NT2/D1 (cell line): ENCODE data around the gene ZNF33A.
"Not testable (repeated sequence)": the region's sequence is repeated elsewhere in the genome, so short reads cannot be mapped to it uniquely, and the experiment has no call there.

ENCODE experiments used
- SUZ12 ChIP-seq: IDR thresholded peaks from 2 replicates; pipeline ENCODE4 v1.6.1; 2011; ENCODE audit not compliant: insufficient read length, insufficient read depth; ENCODE audit errors: extremely low read depth
- YY1 ChIP-seq: IDR thresholded peaks from 2 replicates; pipeline ENCODE4 v1.6.1; 2011; ENCODE audit not compliant: insufficient read length, insufficient read depth
- ZNF274 ChIP-seq: IDR thresholded peaks from 2 replicates; pipeline ENCODE4 v1.6.1; 2011; ENCODE audit warnings: mild to moderate bottlenecking, low read depth, low read length

DNA sequence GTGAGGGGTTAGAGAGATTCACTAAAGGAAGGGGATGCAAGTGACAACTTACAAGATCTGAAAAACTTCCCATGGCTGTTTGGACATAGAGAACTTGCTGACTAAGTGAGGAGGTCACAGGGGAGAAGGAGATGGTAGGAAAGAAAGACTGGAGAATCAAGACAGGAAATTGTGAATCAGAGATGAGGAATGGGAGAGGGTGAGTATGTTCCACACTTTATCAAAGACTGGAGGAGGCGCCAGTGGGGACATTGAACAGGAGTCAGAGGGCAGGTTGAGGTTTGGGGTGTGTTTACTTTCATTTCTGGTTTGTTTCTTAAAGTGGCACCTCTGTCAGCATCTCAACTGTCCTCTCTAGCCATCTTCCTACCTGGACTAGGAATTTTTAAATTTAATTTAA, 59.2 kb downstream of the ZNF33A start:
- not testable (repeated sequence) for TF ChIP-seq SUZ12, YY1, ZNF274
